ENCODE measurements around the gene LPIN1. TPM values are rescaled to one million over a fixed set of nuclear protein-coding genes. Genes with fewer than 3 reads are reported as not detected.

LPIN1 gene
- total RNA-seq, 1 donor from 2014 or later = 18.3 TPM

DNA sequence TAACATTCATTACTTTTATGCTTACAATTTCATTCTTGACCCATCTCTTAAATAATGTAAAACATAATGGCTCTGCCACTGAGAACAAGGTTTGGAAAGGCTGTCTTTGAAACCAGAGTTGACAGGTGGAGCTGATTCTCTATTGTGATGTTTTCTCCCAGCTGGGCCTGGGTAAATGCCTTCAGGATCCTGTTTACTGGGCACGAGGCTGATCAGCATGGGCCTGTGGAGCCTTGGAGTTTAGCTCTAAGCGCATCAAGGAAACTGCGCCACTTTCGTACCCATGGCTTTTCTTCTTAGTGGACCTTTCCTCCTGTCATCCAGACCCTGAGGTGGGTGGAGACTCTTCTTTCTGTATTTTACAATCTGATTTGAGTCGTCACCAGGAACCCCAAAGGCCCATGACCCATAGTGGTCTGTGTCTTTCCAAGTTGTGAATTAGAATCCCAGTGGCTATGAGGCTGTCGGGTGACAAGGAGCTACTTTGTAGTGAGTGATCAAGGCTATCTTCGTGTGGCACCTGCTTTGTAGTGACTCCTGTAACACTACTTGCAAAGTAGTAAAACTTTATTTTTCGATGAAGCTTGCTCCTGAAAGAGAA is 123.1 kb downstream of the LPIN1 start:
- Mint-ChIP-seq H3K9me3 (ENCODE audit: low read depth) (no peaks in the 10 kb centered on the region), H3K27ac (peak overlapping the region; percentile 6), H3K27me3 (no peaks in the 10 kb centered on the region), H3K4me3 (ENCODE audit: low read depth) (no peak overlapping the region), H3K4me1 (ENCODE audit: low read depth) (peaks cover 24% of the 10 kb centered on the region), H3K36me3 (ENCODE audit: insufficient read depth) (no peaks in the 10 kb centered on the region)
- no peak for DNase-seq (ENCODE audit: low spot score, unreplicated experiment)
- TF ChIP-seq CTCF (IDR thresholded peaks at IDR 0.05; ENCODE audit: unreplicated experiment) = no peak

DNA sequence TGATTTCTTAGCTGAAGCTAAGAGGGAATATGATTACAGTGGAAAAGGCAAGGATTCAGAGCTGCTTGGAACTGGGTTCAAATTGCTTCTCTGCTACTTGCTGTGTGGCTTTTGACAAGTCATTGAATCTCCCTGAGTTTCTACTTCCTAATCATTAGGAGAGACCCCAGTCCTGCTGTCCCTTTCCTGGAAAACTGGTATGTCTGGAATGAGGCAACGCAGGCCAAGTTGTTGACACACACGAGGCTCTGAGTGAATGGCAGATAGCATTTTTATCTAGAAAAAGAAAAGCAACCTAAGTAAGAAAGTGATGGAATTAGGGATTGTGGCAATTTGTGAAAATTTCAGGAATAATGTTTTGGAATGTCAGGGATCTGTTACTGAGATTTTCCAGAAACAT is 123.6 kb downstream of the LPIN1 start:
- no peak for TF ChIP-seq CTCF (IDR thresholded peaks at IDR 0.05; ENCODE audit: unreplicated experiment)

GRCh38 chr2:11870584-11870983 is 124.2 kb downstream of the LPIN1 start:
- no peaks in the 10 kb centered on the region for H3K36me3 Mint-ChIP-seq (ENCODE audit: insufficient read depth)
- H3K4me3 Mint-ChIP-seq (ENCODE audit: low read depth) = no peak overlapping the region
- H3K4me1 Mint-ChIP-seq (ENCODE audit: low read depth) = peaks cover 24% of the 10 kb centered on the region
- no peak for DNase-seq (ENCODE audit: low spot score, unreplicated experiment)
- TF ChIP-seq CTCF (IDR thresholded peaks at IDR 0.05; ENCODE audit: unreplicated experiment) = no peak
- peak overlapping the region; percentile 3 for H3K27ac Mint-ChIP-seq
- no peaks in the 10 kb centered on the region for H3K27me3 Mint-ChIP-seq
- no peaks in the 10 kb centered on the region for H3K9me3 Mint-ChIP-seq (ENCODE audit: low read depth)

More for the DNA sequence above, 123.6 kb downstream of the LPIN1 start:
- H3K27me3 Mint-ChIP-seq = no peaks in the 10 kb centered on the region
- peaks cover 23% of the 10 kb centered on the region for H3K4me1 Mint-ChIP-seq (ENCODE audit: low read depth)
- H3K27ac Mint-ChIP-seq = peak overlapping the region; percentile 6
- H3K4me3 Mint-ChIP-seq (ENCODE audit: low read depth) = no peak overlapping the region
- H3K36me3 Mint-ChIP-seq (ENCODE audit: insufficient read depth) = no peaks in the 10 kb centered on the region
- DNase-seq (ENCODE audit: low spot score, unreplicated experiment) = no peak
- H3K9me3 Mint-ChIP-seq (ENCODE audit: low read depth) = no peaks in the 10 kb centered on the region

- Mint-ChIP-seq H3K4me3 (ENCODE audit: low read depth) (no peak overlapping the region), H3K27me3 (peaks cover 3% of the 10 kb centered on the region), H3K36me3 (ENCODE audit: insufficient read depth) (no peaks in the 10 kb centered on the region), H3K9me3 (ENCODE audit: low read depth) (no peaks in the 10 kb centered on the region), H3K27ac (no peak overlapping the region), H3K4me1 (ENCODE audit: low read depth) (peaks cover 26% of the 10 kb centered on the region)
- no peak for TF ChIP-seq CTCF (IDR thresholded peaks at IDR 0.05; ENCODE audit: unreplicated experiment)
- DNase-seq (ENCODE audit: low spot score, unreplicated experiment) = no peak
Observed at GRCh38 chr2:11871421-11871820, 125.0 kb downstream of the LPIN1 start.

GRCh38 chr2:11872247-11872947 is 126.0 kb downstream of the LPIN1 start:
- no peaks in the 10 kb centered on the region for H3K9me3 Mint-ChIP-seq (ENCODE audit: low read depth)
- no peak overlapping the region for H3K4me3 Mint-ChIP-seq (ENCODE audit: low read depth)
- no peak for DNase-seq (ENCODE audit: low spot score, unreplicated experiment)

More at GRCh38 chr2:11872247-11872947, 126.0 kb downstream of the LPIN1 start:
- Mint-ChIP-seq H3K36me3 (ENCODE audit: insufficient read depth) (no peaks in the 10 kb centered on the region), H3K27ac (no peak overlapping the region), H3K27me3 (peaks cover 3% of the 10 kb centered on the region), H3K4me1 (ENCODE audit: low read depth) (peaks cover 26% of the 10 kb centered on the region)
- TF ChIP-seq CTCF (IDR thresholded peaks at IDR 0.05; ENCODE audit: unreplicated experiment) = no peak

Measured in progenitor cell of endocrine pancreas (in vitro differentiated cells).